Neural progenitor cell (in vitro differentiated cells): ENCODE measurements around the gene YKT6.

ENCODE experiments used
- CTCF ChIP-seq: fragments of 200-600 bp; sonication (generic); IDR thresholded peaks from 2 replicates; pipeline ENCODE4 v1.5.1; 2017; ENCODE audit warnings: antibody characterized with exemption, mild to moderate bottlenecking
- EZH2phosphoT487 ChIP-seq: fragments of 200-600 bp; sonication (generic); IDR thresholded peaks from 2 replicates; pipeline ENCODE4 v1.6.1; 2017; ENCODE audit warnings: antibody characterized with exemption

GRCh38 chr7:44226396-44226753, 25.6 kb downstream of the YKT6 start:
- TF ChIP-seq CTCF (no peak), EZH2phosphoT487 (no peak)
